HG02840 (cell line): Measurements from ENCODE around the gene CRHBP.
"Not testable (repeated sequence)": the region's sequence is repeated elsewhere in the genome, so short reads cannot be mapped to it uniquely, and the experiment has no call there.

Experiments
- ATAC-seq: cut with Tn5 transposase; IDR thresholded peaks from one replicate; pipeline ENCODE4 v1.9.1; 2021; ENCODE audit warnings: mild to moderate bottlenecking, moderate library complexity, moderate number of reproducible peaks; ENCODE audit not compliant: unreplicated experiment, low FRiP score

Gene CRHBP, protein sequence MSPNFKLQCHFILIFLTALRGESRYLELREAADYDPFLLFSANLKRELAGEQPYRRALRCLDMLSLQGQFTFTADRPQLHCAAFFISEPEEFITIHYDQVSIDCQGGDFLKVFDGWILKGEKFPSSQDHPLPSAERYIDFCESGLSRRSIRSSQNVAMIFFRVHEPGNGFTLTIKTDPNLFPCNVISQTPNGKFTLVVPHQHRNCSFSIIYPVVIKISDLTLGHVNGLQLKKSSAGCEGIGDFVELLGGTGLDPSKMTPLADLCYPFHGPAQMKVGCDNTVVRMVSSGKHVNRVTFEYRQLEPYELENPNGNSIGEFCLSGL

DNA sequence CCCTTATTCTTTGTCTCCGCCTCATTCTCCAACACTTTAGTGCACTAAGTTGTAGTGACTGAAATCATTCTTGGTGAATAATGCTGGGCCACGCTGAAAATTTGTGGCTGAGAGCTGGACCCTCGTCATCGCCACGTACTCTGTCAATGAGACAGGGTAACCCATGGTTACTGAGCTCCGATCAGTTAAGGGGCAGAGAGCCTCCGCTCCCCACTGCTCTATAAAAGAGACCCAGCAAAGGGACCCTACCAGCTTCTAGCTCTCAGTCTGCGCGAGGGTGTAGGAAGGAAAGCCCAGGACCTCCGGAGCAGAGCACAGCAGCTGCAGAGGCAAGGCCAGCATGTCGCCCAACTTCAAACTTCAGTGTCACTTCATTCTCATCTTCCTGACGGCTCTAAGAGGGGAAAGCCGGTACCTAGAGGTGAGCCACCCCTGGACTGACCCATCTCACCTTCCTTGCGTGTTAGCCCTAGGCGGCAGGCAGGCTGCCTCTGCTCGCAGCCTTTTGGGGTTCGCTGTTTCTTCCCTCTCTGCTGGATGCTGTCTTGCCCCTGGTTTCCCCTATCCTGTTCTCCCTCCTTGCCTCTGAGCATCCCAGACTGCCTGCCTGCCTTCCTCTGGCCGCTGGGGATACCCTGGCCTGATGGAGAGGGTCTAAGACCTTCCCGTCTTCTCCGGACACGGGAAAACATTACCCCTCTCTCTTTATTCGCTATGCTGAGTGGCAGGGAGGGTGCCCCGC is at the start of gene CRHBP:
Gene CRHBP (plus strand): TSS at position 251 of the 742 bp plus-strand sequence. CDS start 90 bp downstream, at position 341.
- no peak for ATAC-seq

DNA sequence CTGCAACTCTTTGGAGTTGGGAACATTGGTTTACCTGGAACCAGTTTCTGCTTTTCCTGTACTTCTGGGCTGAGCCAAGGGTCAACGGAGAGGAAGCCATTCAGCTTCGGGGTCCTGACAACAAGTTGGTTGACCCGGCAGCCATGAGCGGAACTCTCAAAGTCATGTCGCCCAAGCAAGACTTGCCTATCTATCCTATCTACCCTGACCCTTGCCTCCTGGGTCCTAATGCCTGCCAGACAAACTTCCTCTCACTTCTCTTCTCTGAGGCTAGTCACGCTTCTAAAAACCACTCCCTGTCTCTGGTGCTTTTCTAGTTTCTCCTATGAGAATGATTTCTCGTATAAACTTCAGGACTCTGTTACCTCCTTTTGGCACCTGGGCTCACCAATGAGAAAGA is 44.7 kb upstream of the CRHBP start:
- ATAC-seq, result no peak

GRCh38 chr5:76910344-76910933 is 42.4 kb upstream of the CRHBP start:
- not testable (repeated sequence) for ATAC-seq

- ATAC-seq, result not testable (repeated sequence)
These were observed 38.2 kb upstream of the CRHBP start for GRCh38 chr5:76914671-76915070.

- ATAC-seq, result no peak
These were observed 34.3 kb upstream of the CRHBP start for GRCh38 chr5:76918539-76918938.

DNA sequence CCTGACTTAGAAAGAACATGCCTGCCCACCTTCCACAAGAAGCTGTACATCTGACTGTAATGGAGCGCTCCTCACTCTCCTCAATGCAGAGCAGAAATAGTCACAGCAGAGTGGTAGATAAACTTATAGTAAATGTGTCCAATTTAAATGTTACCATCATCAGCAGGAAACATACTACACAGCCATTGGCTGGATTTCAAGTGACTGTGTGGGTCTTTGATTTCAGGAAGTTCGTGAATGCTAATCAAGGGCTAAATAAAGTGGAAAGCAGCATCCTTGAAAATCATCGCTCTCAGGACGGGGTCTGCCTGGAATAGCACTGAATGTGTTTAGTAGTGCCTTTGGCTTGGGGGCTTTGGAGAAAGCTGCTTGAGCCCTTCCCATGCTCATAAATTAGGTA is 32.4 kb upstream of the CRHBP start:
- no peak for ATAC-seq

DNA sequence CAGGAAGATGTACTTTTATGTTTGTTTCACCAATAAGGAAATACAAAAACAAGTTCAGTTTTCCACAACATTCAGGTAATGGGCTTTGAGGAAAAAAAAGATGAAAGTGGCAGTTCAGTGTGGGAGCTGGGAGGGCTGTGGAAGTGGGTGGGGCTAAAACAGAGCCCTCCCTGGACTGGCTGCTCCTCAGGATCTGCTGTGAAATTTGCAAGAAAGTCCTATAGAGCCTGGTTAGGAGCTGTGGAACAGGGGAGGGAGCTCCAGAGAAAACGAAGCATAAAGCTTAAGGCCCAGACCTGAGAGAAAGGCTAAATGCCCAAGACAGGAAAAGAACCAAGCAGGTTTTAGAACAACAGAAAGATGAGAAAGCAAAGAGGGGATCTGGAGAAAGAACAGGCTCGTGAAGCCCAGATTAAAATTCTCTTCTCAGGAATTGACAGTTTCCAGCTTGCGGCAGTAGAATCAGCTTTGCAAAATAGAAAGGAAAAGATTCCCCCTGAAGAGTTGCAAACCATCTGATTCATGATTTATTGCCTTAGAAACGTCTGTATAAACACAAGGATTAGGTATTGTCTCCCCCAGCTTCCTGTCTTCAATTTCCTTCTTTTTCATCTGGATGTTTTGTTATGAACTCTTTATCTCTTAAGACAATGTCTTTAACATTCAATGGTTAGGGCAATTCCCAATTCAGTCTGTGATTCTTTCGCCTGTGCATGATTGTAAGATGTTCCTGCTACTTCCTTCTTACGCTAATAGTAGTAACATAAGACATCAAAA is 26.3 kb upstream of the CRHBP start:
- ATAC-seq, result no peak

- ATAC-seq, result no peak
These were observed 24.9 kb upstream of the CRHBP start for GRCh38 chr5:76927961-76928360.

GRCh38 chr5:76930083-76930482 is 22.8 kb upstream of the CRHBP start:
- no peak for ATAC-seq

DNA sequence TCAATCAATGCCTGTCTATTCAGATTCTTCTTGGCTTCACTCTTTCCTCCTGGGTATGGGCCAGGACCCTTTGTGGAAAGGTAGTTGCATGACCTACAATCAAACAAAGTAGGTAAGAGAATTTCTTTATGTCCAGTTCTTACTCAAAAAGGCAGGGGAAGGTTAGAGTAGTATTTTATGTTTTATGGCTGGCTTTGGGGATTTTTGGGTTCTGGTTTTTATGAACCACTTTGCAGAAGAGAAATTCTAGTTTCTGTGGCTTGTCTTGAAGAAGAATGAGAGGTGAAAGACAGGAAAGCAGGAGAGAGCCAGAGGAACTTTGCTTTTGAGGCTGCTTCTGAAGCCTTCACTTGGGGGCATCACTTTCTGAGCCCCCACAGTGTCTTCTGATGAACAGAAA is 14.7 kb upstream of the CRHBP start:
- no peak for ATAC-seq

- ATAC-seq, result no peak
These were observed 11.8 kb upstream of the CRHBP start for GRCh38 chr5:76941000-76941399.

DNA sequence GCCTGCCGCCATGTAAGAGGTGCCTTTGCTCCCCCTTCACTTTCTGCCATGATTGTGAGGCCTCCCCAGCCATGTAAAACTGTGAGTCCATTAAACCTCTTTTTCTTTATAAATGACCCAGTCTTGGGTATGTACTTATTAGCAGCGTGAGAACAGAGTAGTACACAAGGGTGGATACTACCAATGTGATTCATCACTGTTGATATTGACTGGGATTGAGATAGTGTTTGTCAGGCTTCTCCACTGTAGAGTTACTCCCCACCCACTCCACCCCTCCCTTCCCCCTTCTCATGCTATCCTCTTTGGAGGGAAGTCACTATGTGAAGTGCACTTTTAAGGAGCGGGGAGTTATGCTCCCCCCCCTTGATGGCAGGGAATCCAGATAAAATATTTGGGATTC is 11.4 kb upstream of the CRHBP start:
- ATAC-seq, result no peak

DNA sequence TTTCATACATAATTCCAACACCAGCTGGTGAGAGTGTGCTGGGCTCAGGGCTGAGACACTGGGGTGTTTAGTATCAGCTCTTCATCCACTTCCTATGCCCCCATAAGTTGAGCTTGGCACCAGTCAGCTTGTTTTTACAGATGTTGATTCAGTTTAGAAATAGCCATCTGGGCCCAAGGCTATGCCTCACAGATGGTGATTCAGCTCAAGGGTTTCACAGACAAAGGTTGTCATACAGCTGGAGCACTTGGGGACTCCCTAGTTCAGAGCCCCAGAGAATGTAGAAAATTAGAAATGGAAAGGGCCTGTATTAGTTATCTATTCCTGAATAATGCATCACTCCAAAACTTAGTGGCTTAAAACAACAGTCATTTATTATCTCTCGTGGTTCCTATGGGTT is 10.3 kb upstream of the CRHBP start:
- no peak for ATAC-seq

- ATAC-seq, result no peak
These were observed 9.8 kb upstream of the CRHBP start for GRCh38 chr5:76943006-76943405.

DNA sequence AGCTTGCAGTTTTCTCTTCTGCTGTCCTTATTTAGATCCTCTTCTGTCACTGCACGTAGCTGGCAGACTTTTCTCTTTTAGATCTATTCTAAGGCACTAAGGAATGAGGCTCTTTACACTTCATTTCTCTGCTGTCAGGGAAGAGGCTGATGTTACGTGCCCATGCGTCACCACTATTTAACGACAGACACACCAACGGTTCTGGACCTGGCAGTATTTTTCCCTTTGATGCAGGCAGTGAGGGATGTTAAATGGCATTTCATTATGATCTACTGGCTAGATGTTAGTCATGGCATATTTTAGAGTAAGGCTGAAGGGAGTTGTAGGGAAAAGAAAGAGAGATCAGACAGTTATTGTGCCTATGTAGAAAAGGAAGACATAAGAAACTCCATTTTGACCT is 8.2 kb upstream of the CRHBP start:
- ATAC-seq, result no peak

DNA sequence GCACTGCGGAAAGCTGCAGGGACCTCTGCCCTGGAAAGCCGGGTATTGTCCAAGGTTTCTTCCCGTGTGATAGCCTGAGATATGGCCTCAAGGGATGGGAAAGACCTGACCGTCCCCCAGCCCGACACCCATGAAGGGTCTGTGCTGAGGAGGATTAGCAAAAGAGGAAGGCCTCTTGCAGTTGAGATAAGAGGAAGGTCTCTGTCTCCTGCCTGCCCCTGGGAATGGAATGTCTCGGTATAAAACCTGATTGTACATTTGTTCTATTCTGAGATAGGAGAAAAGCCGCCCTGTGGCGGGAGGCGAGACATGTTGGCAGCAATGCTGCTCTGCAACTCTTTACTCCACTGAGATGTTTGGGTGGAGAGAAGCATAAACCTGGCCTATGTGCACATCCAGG is 7.6 kb upstream of the CRHBP start:
- not testable (repeated sequence) for ATAC-seq

- no peak for ATAC-seq
These were observed 6.8 kb upstream of the CRHBP start for GRCh38 chr5:76946090-76946489.

DNA sequence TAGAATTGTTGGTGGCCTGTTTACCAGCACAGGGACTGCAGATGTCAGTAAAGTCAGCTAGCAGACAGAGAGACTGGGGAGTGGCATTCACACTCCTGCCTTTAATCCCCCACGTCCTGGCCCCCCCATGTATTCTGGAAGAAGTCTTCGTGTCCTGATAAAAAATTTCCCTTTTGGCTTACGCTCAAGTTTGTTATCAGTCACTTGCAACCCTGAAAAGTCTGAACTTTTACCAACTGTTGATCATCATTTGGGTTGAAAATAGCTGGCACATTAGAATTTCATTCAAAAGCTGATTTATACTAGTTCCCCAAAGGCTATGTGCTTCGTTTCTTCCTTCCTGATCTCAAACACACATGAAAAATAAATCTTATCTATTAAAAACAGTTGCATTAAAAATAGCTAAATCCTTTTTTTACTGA is 5.8 kb upstream of the CRHBP start:
- ATAC-seq, result no peak

- no peak for ATAC-seq
These were observed 922 bp downstream of the CRHBP start for GRCh38 chr5:76953551-76954382.

DNA sequence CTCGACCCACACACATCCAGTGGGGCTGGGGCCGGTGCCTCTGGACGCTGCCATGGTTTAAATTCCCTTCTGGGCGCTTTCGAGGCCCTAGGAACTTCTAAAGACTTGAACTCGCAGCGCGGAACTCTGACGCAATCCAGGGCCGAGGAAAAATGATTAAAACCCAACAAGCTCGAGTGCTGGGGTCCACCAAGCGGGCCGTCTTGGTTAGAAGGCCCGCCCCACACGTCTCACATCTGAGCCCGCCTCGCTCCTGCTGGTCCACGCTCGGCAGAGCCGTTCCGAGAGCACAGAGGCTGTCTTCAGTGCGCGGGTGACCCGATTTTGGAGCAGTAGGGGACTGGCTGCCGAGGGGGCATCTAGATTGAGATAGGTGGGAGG is 1.5 kb downstream of the CRHBP start:
- ATAC-seq, result no peak
